Rectal smooth muscle tissue (tissue), 1 donor: Measurements from ENCODE around the gene P3H2.

Source experiments
- H3K27ac ChIP-seq: one replicate; pipeline ENCODE4 v1.7.0; 2013; ENCODE audit warnings: low read depth, low read length, inconsistent platforms
- H3K27me3 ChIP-seq: one replicate; pipeline ENCODE4 v1.7.0; 2013; ENCODE audit warnings: low read length; ENCODE audit not compliant: control insufficient read depth, insufficient read depth
- H3K36me3 ChIP-seq: one replicate; pipeline ENCODE4 v1.7.0; 2013; ENCODE audit warnings: low read length; ENCODE audit not compliant: control insufficient read depth, insufficient read depth
- H3K4me1 ChIP-seq: one replicate; pipeline ENCODE4 v1.7.0; 2013; ENCODE audit warnings: low read length; ENCODE audit not compliant: control insufficient read depth, insufficient read depth
- H3K4me3 ChIP-seq: one replicate; pipeline ENCODE4 v1.7.0; 2013; ENCODE audit warnings: low read length
- H3K9ac ChIP-seq: one replicate; pipeline ENCODE4 v1.7.0; 2013; ENCODE audit warnings: low read length

Gene P3H2

DNA sequence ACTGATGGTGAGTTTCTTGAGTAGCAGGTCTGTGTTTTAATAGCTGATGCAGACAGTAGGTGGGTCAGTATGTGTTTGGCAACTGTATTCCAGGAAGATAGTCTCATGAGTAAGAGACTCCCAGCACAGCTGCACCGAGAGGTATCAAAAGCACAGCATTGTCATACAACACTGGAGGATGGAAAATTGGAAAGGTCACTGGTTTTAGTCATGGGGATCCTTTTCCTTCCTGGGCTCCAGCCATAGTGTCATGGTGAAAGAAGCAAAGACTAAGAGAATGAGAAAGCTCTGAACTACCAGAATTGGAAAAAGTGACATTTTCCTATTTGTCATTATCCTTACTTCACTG, 61.5 kb downstream of the P3H2 start:
- H3K4me3 ChIP-seq, result no peak overlapping the region
- peaks cover 11% of the 10 kb centered on the region for H3K4me1 ChIP-seq
- peak overlapping the region; percentile 25 for H3K27ac ChIP-seq
- H3K36me3 ChIP-seq, result no peaks in the 10 kb centered on the region
- H3K9ac ChIP-seq, result no peak overlapping the region
- H3K27me3 ChIP-seq, result no peaks in the 10 kb centered on the region

DNA sequence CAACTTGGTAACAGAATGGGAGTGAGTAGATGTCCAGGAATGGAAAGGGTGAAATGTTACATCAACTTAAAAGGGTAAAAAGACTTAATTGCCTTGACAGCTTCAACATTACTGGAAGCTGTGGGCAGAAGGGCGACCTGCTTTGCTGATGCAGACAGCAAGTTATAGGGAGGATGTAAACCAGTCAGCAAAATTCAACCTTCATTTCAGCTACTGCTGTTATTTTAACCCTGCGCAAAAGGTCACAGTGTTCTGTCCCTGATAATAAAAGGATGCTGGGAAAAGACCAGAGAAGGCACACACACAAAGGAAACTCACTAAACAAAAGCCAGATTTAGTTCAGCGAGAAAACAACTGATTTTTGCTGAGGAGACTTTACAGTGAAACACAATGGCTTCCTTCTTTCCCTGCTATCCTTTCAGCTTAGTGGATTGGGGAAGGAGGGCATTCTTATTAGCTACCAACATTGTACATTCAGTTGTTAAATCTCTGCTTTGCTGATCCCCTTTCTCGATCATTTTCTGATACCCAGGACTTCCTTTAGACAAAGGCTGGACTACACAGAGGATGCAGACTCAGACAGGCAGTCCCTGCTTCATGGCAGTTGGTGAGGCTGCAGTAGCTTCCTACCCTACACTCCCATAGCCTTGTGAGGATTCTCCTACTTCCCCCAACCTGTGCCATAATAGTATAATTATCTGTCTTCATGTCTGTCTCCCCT, 62.0 kb downstream of the P3H2 start:
- Histone ChIP-seq H3K4me3 (no peak overlapping the region), H3K9ac (no peak overlapping the region), H3K4me1 (peaks cover 11% of the 10 kb centered on the region), H3K27ac (peak overlapping the region; percentile 25), H3K36me3 (no peaks in the 10 kb centered on the region), H3K27me3 (no peaks in the 10 kb centered on the region)

DNA sequence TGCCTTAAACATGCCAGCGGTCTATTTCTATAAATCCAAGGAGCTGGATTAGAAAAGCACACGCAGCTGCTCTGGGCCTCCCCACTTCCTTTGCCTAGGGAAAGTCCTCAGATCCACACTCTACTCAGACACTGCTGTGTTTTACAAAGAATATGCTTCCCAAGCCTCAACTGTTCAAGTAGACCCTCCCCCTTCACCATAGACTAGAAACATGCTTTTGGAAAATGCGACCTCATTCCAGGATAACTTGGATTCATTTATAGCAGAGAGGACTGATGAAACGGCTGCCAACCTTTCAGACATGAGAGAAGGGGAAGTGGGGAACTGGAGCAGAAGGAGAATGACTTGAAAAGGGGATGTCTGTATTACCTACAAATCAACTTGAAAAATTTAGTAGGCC, 64.0 kb downstream of the P3H2 start:
- Histone ChIP-seq H3K36me3 (no peaks in the 10 kb centered on the region), H3K4me3 (no peak overlapping the region), H3K27ac (peak overlapping the region; percentile 42), H3K9ac (no peak overlapping the region), H3K27me3 (no peaks in the 10 kb centered on the region), H3K4me1 (peaks cover 11% of the 10 kb centered on the region)

DNA sequence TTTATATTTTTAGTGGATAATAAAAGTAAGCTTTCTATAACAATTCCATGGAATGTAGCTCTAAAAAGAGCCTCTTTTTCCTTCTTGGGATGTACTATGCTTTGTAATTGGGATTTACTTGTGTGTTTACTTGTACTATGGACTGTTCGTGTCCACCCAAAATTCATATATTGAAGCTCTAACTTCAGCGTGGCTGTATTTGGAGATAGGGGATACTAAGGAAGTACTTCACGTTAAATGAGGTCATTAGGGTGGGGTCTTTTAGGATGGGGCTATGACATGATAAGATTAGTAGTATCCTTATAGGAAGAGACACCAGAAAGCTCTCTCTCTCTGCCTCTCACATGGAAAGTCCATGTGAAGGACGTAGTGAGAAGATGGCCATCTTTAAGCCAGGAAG, 64.9 kb downstream of the P3H2 start:
- no peaks in the 10 kb centered on the region for H3K36me3 ChIP-seq
- no peak overlapping the region for H3K4me3 ChIP-seq
- no peak overlapping the region for H3K27ac ChIP-seq
- no peak overlapping the region for H3K9ac ChIP-seq
- no peaks in the 10 kb centered on the region for H3K27me3 ChIP-seq
- peaks cover 11% of the 10 kb centered on the region for H3K4me1 ChIP-seq

DNA sequence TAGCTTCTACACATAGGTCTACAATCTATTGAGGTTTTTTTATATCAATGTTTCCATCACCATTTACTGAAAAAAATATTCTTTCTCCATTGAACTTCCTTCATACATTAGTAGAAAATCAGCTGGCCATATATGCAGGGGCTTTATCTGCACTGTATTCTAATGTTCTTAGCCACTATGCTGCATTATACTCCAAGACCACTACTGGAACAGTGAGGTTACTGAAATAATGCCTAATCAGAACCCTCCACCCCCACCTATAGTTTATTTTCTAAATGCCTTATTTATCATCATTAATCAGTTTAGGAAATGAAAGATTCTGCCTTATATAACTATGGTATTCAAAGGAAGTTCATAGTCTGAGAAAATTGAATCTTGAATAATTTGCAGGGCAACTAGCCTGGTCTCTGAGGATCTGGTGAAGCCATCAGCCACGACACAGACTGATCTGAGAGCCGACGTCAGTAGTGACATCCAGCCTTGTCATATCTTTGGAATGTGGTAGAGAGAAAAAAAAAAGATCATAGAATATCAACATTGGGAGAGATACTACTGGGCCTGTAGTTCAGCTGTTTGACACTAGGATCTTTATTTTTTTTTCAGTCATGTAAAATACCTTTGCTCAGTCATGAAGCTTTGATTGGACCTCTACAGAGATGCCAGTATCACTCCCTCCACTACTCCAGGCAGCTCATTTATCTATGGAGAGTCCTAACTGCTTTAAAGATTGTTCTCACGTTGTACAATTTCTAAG, 66.6 kb downstream of the P3H2 start:
- no peaks in the 10 kb centered on the region for H3K27me3 ChIP-seq
- H3K4me1 ChIP-seq, result peaks cover 15% of the 10 kb centered on the region
- H3K9ac ChIP-seq, result no peak overlapping the region
- H3K36me3 ChIP-seq, result no peaks in the 10 kb centered on the region
- H3K4me3 ChIP-seq, result no peak overlapping the region
- no peak overlapping the region for H3K27ac ChIP-seq

DNA sequence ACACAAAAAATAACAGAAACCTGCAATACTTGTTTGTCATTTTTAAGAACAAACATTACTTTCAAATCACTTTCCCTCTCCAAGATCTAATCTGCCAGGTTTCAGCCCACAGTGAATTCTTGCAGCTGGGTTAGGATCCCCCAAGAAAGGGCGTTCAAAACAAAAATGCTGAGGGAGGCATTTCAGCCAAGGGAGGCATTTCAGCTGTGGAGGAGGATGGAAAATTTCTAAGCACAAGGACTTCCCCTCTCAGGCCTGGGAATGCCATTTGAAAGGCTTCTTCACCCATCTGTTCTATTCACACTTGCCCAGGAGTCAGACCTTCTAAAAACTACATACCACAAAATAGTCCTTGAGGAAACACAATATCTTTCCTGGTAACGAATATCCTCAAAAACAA, 69.1 kb downstream of the P3H2 start:
- Histone ChIP-seq H3K27ac (no peak overlapping the region), H3K9ac (no peak overlapping the region), H3K4me3 (no peak overlapping the region), H3K4me1 (peaks cover 13% of the 10 kb centered on the region), H3K27me3 (no peaks in the 10 kb centered on the region), H3K36me3 (no peaks in the 10 kb centered on the region)

DNA sequence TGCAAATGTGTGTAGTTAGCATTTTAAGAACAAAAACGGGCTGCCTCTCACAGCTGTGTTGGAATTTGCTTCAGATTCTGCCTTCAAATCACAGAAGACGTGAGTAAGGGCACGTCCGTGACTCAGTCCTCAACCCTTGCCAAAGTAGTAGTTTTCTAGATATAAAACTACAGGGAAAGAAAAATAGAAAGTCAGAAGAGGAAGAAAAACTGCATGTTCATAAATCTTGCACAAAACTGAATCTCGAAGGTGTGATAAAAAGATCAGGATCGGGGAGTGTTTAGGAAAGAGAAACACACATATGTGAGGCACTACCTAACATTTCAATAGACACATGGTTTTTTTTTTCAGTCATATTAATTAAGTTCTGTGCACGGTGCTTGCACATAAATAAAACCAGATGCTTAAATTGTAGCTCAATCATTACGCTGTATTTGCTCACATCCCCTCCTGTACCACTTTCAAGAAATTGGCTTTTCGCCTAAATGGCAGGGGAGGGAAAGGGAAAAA, 71.7 kb downstream of the P3H2 start:
- peaks cover 20% of the 10 kb centered on the region for H3K4me1 ChIP-seq
- no peaks in the 10 kb centered on the region for H3K36me3 ChIP-seq
- H3K27ac ChIP-seq, result peak overlapping the region; percentile 30
- H3K9ac ChIP-seq, result no peak overlapping the region
- no peaks in the 10 kb centered on the region for H3K27me3 ChIP-seq
- peak overlapping the region; percentile 11 for H3K4me3 ChIP-seq

DNA sequence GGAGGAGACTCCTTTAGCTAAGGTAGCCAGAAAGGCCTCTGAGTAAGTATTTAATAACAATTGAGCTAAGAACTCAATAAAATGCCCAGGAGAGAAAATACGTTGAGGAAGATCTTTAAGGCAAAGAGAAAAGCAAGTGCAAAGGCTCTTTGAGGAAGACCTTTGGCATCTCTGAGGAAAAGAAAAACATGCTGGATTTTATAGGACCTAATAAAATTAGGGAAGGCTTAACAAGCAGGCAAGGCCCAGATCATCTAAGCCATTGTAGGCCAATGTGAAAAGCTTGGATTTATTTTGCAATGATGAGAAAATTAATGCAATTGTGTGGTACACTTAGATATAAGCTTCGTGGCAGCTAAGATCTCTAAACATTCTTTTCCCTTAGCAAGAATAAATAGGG, 75.7 kb downstream of the P3H2 start:
- Histone ChIP-seq H3K27ac (peak overlapping the region; percentile 51), H3K36me3 (no peaks in the 10 kb centered on the region), H3K4me3 (no peak overlapping the region), H3K9ac (no peak overlapping the region), H3K27me3 (no peaks in the 10 kb centered on the region), H3K4me1 (peaks cover 45% of the 10 kb centered on the region)

DNA sequence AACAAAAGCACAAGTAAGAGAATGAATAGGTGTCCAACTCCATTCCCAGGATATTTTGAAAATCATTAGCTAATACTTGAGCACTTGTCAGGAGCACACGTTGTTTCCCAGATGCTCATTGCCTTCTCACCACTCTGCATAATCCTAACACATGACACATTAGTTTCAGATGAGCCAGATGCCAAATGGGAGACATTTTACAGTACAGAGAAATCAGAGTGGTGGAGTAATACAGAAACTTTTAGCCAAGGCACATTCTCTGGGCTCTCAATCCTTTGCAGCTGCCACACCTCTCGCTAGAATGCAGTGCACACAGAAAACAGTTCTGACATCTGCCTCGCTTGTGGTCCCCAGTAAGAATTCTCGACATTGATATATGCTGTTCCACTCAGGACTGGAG, 76.6 kb downstream of the P3H2 start:
- Histone ChIP-seq H3K36me3 (no peaks in the 10 kb centered on the region), H3K4me1 (peaks cover 40% of the 10 kb centered on the region), H3K27me3 (no peaks in the 10 kb centered on the region), H3K4me3 (no peak overlapping the region), H3K27ac (peak overlapping the region; percentile 51), H3K9ac (no peak overlapping the region)

DNA sequence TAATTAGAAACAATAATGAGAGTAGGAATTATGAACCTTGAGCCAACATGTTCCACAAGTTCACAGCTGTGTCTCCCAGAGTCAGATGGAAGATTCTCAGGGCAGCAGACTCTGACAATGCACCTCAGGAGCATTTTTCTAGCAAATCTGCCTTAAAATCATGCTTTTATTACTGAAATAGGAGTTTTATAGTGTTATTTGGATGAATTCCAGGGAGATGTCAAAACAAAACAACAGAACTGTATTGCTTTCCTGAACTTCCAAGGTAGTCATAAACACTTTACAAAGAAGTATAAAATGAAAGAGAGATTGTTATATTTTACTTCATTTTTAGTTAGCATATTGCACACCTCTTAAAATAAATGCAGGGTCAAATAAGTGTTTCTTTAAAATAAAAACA, 77.0 kb downstream of the P3H2 start:
- H3K9ac ChIP-seq, result no peak overlapping the region
- no peak overlapping the region for H3K4me3 ChIP-seq
- H3K36me3 ChIP-seq, result no peaks in the 10 kb centered on the region
- no peaks in the 10 kb centered on the region for H3K27me3 ChIP-seq
- peaks cover 37% of the 10 kb centered on the region for H3K4me1 ChIP-seq
- H3K27ac ChIP-seq, result peak overlapping the region; percentile 51

DNA sequence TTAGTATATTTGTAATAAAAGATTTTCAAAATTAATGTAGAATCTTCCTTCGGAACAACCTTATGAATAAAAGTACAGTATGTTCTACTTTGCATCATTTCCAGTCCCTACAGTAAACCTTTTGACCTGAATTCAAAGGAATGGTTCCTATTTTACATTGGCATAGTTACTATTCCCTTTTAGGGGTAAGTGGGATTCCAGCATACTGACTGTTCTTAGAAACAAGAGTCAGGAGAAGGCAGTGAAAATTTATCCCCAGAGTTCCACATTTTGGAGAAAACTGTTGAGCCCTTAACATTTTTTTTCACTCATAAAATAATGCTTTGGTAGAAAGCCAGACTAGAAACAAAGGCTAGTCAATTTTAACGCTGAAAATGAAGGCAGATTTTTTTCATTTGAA, 78.1 kb downstream of the P3H2 start:
- H3K4me3 ChIP-seq, result no peak overlapping the region
- H3K9ac ChIP-seq, result no peak overlapping the region
- no peaks in the 10 kb centered on the region for H3K27me3 ChIP-seq
- no peaks in the 10 kb centered on the region for H3K36me3 ChIP-seq
- peaks cover 43% of the 10 kb centered on the region for H3K4me1 ChIP-seq
- H3K27ac ChIP-seq, result peak overlapping the region; percentile 51

DNA sequence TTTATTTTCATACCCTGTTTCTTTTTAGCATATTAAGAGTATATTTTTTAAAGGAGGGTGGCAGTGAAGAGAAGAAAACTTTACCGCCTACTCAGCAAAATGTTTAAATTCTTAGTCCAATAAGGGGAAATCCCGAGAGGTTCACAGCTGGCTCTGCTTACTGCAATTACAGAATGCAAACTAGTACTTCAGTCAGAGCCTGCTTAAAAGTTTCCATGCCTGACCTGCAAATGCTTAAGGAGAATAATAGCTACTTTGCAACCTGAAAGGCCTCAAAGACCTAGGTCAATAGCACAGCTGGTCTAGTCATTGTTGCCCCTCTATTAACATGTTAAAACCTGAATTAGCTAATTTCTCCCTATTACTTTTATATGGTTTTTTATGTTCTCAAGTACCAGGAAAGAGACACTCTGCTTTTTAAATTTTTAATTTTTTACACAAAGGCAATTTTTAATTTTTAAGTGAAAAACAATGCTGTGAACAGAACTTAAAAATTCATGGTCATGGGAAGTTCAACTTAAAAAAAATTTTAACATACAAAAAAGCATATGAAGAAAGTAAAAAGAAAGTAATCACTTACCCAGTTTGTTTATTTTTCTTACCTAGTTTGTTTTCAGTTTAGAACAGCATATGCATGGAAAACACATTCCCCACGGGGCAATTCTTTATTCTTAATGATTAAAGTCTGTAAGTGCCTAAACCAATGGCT, 79.2 kb downstream of the P3H2 start:
- no peak overlapping the region for H3K4me3 ChIP-seq
- peaks cover 50% of the 10 kb centered on the region for H3K4me1 ChIP-seq
- H3K27me3 ChIP-seq, result no peaks in the 10 kb centered on the region
- no peak overlapping the region for H3K9ac ChIP-seq
- H3K27ac ChIP-seq, result peak overlapping the region; percentile 73
- no peaks in the 10 kb centered on the region for H3K36me3 ChIP-seq
